Endodermal cell (in vitro differentiated cells): ENCODE measurements around the gene KRTAP12-1. TPM values are rescaled to one million over a fixed set of nuclear protein-coding genes. Genes with fewer than 3 reads are reported as not detected.
A peak's percentile ranks its signal among the peaks of the same experiment; 100 is the strongest.

Experiments
- DNase-seq: peaks from one replicate; pipeline ENCODE4 v3.0.0-alpha.2; 2017
- H3K27ac ChIP-seq: 2 replicates; pipeline ENCODE4 v1.5.1; 2013; ENCODE audit warnings: mild to moderate bottlenecking, low read depth, low read length, moderate library complexity
- H3K27me3 ChIP-seq: 2 replicates; pipeline ENCODE4 v1.6.1; 2013; ENCODE audit warnings: mild to moderate bottlenecking, low read length, moderate library complexity; ENCODE audit not compliant: insufficient read depth, control insufficient read depth, poor library complexity, severe bottlenecking
- H3K36me3 ChIP-seq: 2 replicates; pipeline ENCODE4 v1.7.0; 2013; ENCODE audit warnings: mild to moderate bottlenecking, low read length, moderate library complexity; ENCODE audit not compliant: control insufficient read depth, insufficient read depth
- H3K4me1 ChIP-seq: one replicate; pipeline ENCODE4 v1.7.0; 2013; ENCODE audit warnings: low read length; ENCODE audit not compliant: control insufficient read depth, insufficient read depth
- H3K4me3 ChIP-seq: 2 replicates; pipeline ENCODE4 v1.5.1; 2013; ENCODE audit warnings: mild to moderate bottlenecking, low read length, moderate library complexity
- H3K9ac ChIP-seq: 2 replicates; pipeline ENCODE4 v1.6.1; 2013; ENCODE audit warnings: mild to moderate bottlenecking, low read length, moderate library complexity; ENCODE audit not compliant: poor library complexity, severe bottlenecking; ENCODE audit errors: extremely low read depth
- H3K9me3 ChIP-seq: 2 replicates; pipeline ENCODE4 v1.6.1; 2013; ENCODE audit warnings: mild to moderate bottlenecking, low read length, moderate library complexity; ENCODE audit not compliant: control insufficient read depth
- H3K27ac Mint-ChIP-seq: 2 replicates; pipeline ENCODE4 v1.8.0; 2020; ENCODE audit warnings: mixed read lengths
- H3K27me3 Mint-ChIP-seq: 2 replicates; pipeline ENCODE4 v1.8.0; 2021; ENCODE audit warnings: mild to moderate bottlenecking, mixed read lengths; ENCODE audit not compliant: insufficient read depth
- H3K36me3 Mint-ChIP-seq: 2 replicates; pipeline ENCODE4 v1.8.0; 2020; ENCODE audit warnings: low read depth, mixed read lengths
- H3K4me1 Mint-ChIP-seq: 2 replicates; pipeline ENCODE4 v1.8.0; 2020; ENCODE audit warnings: mixed read lengths
- H3K4me3 Mint-ChIP-seq: 2 replicates; pipeline ENCODE4 v1.8.0; 2020; ENCODE audit warnings: mild to moderate bottlenecking, moderate library complexity, mixed read lengths
- H3K9me3 Mint-ChIP-seq: 2 replicates; pipeline ENCODE4 v1.8.0; 2020; ENCODE audit warnings: mild to moderate bottlenecking, mixed read lengths
- WGBS, 2 experiments: methylation state at CpG; one replicate each; pipeline versions ENCODE4 v1.1.5 to v1.1.7; 2013; ENCODE audit warnings: missing lambda C conversion rate in 2 of 2, mixed read lengths in 1 of 2; ENCODE audit not compliant: insufficient coverage in 1 of 2, insufficient read length in 1 of 2; 5-methylcytosine and 5-hydroxymethylcytosine counted together
- total RNA-seq, 2 donors: library from RNA; stranded (reverse); fragmentation: NEBNext Ultra II Directional in 1 of 2; extraction: Animal tissue kit (Norgen Biotek cat#: 25700) in 1 of 2; gene quantifications; 2 replicates in 1 of 2; 3 replicates in 1 of 2; pipeline ENCODE4 v1.2.1, GENCODE V29; 2021
- TF ChIP-seq, protein P1 (sequence below): fragments of 200-600 bp; sonication (generic); conservative IDR thresholded peaks from 2 replicates; pipeline ENCODE4 v1.5.0; 2021; ENCODE audit warnings: antibody characterized with exemption, mild to moderate bottlenecking

The KRTAP12-1 gene
- total RNA-seq, 2 donors from 2014 or later: not detected

DNA sequence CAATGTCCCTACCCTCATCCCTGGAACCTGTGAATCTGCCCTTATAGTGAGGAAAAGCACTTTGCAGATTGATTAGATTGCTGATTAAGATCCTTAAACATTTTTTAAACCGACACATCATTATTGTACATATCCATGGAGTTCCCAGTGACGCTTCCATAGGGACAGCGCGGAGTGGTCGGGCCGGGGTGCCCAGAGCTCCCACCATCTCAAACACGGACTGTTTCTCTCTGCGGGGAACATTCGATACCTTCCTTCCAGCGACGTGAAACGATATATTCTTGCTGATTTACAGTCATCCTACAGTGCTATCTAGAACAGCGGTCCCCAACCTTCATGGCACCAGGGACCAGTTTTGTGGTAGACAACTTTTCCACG is 19.0 kb upstream of the KRTAP12-1 start:
- Histone ChIP-seq H3K27ac (no peak overlapping the region), H3K9me3 (peaks cover 2% of the 10 kb centered on the region), H3K4me1 (peaks cover 3% of the 10 kb centered on the region), H3K36me3 (no peaks in the 10 kb centered on the region), H3K9ac (no peak overlapping the region), H3K4me3 (no peak overlapping the region), H3K27me3 (peaks cover 17% of the 10 kb centered on the region)
- H3K4me3 Mint-ChIP-seq: no peak overlapping the region
- WGBS, 2 experiments: 86 to 91% methylated on average over 11 to 14 of the region's 14 CpGs
- DNase-seq: peak; percentile 24
- H3K36me3 Mint-ChIP-seq: no peaks in the 10 kb centered on the region
- H3K27me3 Mint-ChIP-seq: peaks cover 49% of the 10 kb centered on the region
- H3K4me1 Mint-ChIP-seq: peaks cover 60% of the 10 kb centered on the region
- H3K27ac Mint-ChIP-seq: no peak overlapping the region
- TF ChIP-seq, protein P1, sequence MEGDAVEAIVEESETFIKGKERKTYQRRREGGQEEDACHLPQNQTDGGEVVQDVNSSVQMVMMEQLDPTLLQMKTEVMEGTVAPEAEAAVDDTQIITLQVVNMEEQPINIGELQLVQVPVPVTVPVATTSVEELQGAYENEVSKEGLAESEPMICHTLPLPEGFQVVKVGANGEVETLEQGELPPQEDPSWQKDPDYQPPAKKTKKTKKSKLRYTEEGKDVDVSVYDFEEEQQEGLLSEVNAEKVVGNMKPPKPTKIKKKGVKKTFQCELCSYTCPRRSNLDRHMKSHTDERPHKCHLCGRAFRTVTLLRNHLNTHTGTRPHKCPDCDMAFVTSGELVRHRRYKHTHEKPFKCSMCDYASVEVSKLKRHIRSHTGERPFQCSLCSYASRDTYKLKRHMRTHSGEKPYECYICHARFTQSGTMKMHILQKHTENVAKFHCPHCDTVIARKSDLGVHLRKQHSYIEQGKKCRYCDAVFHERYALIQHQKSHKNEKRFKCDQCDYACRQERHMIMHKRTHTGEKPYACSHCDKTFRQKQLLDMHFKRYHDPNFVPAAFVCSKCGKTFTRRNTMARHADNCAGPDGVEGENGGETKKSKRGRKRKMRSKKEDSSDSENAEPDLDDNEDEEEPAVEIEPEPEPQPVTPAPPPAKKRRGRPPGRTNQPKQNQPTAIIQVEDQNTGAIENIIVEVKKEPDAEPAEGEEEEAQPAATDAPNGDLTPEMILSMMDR: no peak
- H3K9me3 Mint-ChIP-seq: peaks cover 5% of the 10 kb centered on the region

DNA sequence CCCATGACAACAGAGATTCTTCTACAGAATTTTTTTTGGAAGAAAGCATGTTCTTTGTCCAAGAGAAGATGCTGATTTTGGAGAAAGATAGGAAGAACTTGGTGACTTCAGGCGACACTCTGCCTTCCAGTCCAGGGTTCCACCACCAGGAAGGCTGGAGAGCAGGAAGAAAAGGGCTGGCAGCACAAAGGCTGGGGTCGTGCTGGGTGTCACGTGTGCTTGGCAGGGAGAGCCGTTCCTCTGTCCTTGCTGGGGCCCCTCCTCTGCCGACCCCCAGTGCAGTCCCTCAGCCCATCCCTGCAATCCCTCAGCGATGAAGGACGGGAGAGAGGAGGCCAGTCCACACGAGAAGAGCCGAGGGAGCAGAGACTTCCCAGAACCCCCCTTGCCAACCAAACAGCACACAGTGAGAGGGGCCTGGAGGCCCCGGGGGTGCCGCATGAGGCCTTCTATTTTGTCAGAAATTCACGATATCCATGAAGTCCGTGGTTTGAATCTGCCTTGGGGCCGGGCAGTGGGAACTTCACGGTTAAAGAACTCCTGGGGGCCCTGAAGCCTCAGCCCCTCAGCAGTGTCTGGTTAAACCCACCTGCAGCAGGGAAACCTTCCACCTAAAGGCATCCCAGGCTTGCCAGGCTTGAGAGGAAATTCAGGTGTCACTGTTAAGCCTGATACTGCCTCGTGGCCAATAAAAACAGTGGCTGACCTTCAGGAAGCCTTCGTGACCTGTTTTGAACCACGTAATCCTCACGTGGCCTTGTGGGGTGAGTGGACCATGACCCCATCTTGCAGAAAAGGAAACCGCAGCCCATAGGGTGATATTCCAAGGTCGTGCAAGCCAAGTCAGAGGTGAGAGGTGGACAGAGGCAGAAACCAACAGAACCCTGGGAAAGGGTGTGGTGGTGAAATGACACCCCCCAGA is 18.4 kb upstream of the KRTAP12-1 start:
- H3K9me3 ChIP-seq: no peaks in the 10 kb centered on the region
- H3K27me3 ChIP-seq: peaks cover 14% of the 10 kb centered on the region
- Mint-ChIP-seq H3K36me3 (no peaks in the 10 kb centered on the region), H3K4me1 (peaks cover 62% of the 10 kb centered on the region), H3K4me3 (no peak overlapping the region), H3K27me3 (peaks cover 42% of the 10 kb centered on the region), H3K27ac (no peak overlapping the region), H3K9me3 (no peaks in the 10 kb centered on the region)
- DNase-seq: peak; percentile 53
- 82 to 85% methylated on average over 12 to 21 of the region's 21 CpGs for WGBS, 2 experiments
- no peak overlapping the region for H3K27ac ChIP-seq
- no peaks in the 10 kb centered on the region for H3K36me3 ChIP-seq
- H3K4me3 ChIP-seq: no peak overlapping the region
- H3K4me1 ChIP-seq: peaks cover 3% of the 10 kb centered on the region
- no peak overlapping the region for H3K9ac ChIP-seq
- TF ChIP-seq, protein P1: peak; percentile 11

GRCh38 chr21:44699502-44700001 is 17.6 kb upstream of the KRTAP12-1 start:
- Mint-ChIP-seq H3K9me3 (no peaks in the 10 kb centered on the region), H3K36me3 (no peaks in the 10 kb centered on the region), H3K4me1 (peaks cover 56% of the 10 kb centered on the region), H3K27ac (peak overlapping the region; percentile 32), H3K27me3 (peaks cover 34% of the 10 kb centered on the region), H3K4me3 (no peak overlapping the region)
- WGBS, 2 experiments: 86 to 90% methylated on average over 15 to 17 of the region's 17 CpGs
- no peak overlapping the region for H3K9ac ChIP-seq
- peaks cover 11% of the 10 kb centered on the region for H3K27me3 ChIP-seq
- H3K27ac ChIP-seq: no peak overlapping the region
- H3K4me1 ChIP-seq: peaks cover 3% of the 10 kb centered on the region
- DNase-seq: peak; percentile 62
- no peaks in the 10 kb centered on the region for H3K36me3 ChIP-seq
- TF ChIP-seq, protein P1: no peak
- no peak overlapping the region for H3K4me3 ChIP-seq
- no peaks in the 10 kb centered on the region for H3K9me3 ChIP-seq
